ENCODE measurements around the gene ARL4C. TPM values are rescaled to one million over a fixed set of nuclear protein-coding genes. Genes with fewer than 3 reads are reported as not detected.

ARL4C gene
- 2.7 and 4.6 TPM in 2 replicates for total RNA-seq

GRCh38 chr2:234496835-234497593, at the start of gene ARL4C:
TSS of gene ARL4C (minus strand) at chr2:234497081. CDS start at chr2:234496586, 495 bp downstream.

